Measurements from ENCODE around the gene PTPRK.

DNA sequence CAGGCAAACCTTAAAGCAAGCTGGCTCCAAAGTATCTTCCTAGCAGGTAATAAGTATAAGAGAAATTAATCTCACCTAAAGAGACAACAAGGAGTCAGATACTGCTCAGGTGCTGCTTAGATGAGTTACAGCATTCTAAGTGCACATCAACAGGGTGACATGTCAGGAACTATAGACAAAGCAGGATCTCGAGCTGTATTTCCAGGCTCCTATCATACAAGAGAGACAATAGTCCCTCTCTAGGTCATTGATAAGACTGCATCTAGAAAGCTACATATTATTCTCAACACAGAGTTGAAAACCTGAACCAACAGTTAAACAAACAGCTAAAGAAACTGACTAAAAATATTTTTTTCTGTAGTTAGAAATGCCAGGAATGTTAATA is 3.9 kb downstream of the PTPRK start:
- TF ChIP-seq CTCF (IDR thresholded peaks at IDR 0.05; ENCODE audit: low read depth, low read length), result no peak
- TF ChIP-seq EZH2phosphoT487 (IDR thresholded peaks at IDR 0.05; ENCODE audit: low read depth), result no peak

Data from OCI-LY3 (cell line).